HAP-1 (cell line): ENCODE results near the gene LCP2.

Experiments used
- DNase-seq, 2 experiments: peaks; one replicate each; pipeline ENCODE4 v3.0.0-alpha.2; 2016 to 2020; ENCODE audit warnings: low spot score in 2 of 2
- H3K27me3 ChIP-seq: fragments of 250-450 bp; sonication (Bioruptor Pico); 2 replicates; pipeline ENCODE4 v1.5.1; 2020; ENCODE audit warnings: low read depth, mild to moderate bottlenecking, moderate library complexity
- H3K36me3 ChIP-seq: fragments of 250-450 bp; sonication (Bioruptor Pico); replicated peaks from 2 replicates; pipeline ENCODE4 v1.5.1; 2020; ENCODE audit warnings: mild to moderate bottlenecking
- H3K4me1 ChIP-seq: fragments of 250-450 bp; sonication (Bioruptor Pico); 2 replicates; pipeline ENCODE4 v1.5.1; 2020; ENCODE audit warnings: mild to moderate bottlenecking
- H3K4me3 ChIP-seq: fragments of 250-450 bp; sonication (Bioruptor Pico); 2 replicates; pipeline ENCODE4 v1.5.1; 2020; ENCODE audit warnings: mild to moderate bottlenecking, moderate library complexity
- H3K9me3 ChIP-seq: fragments of 250-450 bp; sonication (Bioruptor Pico); 2 replicates; pipeline ENCODE4 v1.5.1; 2020; ENCODE audit warnings: mild to moderate bottlenecking, moderate library complexity
- in situ Hi-C: fragments of 300-500 bp; cut with MboI; formaldehyde crosslinking; loops from 3 replicates; pipeline ENCODE4 v1.14.3; 2020; ENCODE audit warnings: low sequenced_read_pairs, inconsistent platforms, mixed read lengths

The LCP2 gene

DNA sequence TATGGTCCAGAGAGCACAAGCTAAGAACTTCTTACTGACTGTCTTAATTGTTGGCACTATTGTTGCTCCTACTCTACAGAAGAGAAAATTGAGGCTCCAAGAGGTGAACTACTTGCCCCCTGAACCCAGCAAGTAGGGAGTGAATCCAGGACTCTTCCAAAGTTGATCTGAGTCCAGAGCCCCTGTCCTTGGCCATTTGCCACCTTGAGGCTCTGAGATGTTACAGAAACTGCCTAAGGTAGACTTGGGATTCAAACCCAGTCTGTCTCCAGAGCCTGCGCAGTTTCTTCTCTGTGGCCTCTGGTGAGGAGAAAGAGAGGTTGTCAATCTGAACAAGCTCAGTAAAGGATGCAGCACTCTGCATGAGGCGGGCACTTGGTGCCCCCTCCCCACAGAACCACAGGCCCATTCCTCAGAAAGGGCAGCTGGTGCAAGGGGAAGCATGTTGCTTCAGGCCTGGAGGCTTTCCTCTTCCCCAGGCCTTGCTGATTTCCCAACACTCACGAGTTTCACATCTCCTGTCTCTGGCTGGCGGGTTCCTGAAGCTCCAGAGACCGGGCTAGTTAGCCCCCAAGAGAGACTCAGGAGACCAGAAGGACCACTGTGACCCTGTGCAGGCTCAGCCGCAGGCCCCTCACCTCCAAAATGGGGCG is 2.9 kb upstream of the LCP2 start:
- H3K36me3 ChIP-seq = no peaks in the 10 kb centered on the region
- H3K9me3 ChIP-seq = no peaks in the 10 kb centered on the region
- H3K4me3 ChIP-seq = no peak overlapping the region
- in situ Hi-C loops = no loop called here
- no peaks in the 10 kb centered on the region for H3K4me1 ChIP-seq
- DNase-seq = no peak
- H3K27me3 ChIP-seq = peaks cover 2% of the 10 kb centered on the region; the same call in 1 of the 2 replicates

DNA sequence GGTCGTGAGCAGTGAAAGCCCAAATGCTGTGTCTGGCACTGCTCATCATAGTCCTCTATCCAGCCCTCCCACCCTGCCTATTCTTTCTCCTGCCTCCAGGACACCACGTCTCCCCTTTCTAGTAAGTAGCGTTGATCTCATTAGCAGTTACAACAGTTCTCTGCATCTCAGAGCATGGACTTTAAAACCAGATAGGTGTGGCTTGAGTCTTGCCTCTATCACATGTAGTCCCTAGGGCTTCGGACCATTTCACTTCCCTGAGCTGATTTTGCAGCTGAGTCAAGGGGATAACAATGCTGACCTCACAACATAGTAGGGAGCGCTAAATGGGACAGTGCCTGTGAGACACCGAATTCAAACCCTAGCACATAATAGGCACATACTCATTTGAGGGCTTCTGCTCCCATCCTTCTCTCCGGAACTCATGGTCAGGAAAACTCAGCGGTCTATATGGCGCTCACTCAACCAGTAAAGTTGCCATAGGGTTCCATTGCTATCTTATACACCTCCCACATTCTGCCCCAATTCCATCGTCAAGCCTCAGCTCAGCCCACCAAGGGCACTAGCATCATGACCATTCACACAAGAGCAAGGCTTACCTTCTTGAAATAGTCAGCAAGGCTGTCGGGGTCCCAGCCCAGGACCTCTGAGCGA is 515 bp downstream of the LCP2 start:
- H3K9me3 ChIP-seq = no peaks in the 10 kb centered on the region
- H3K36me3 ChIP-seq = no peaks in the 10 kb centered on the region
- no peak overlapping the region for H3K4me3 ChIP-seq
- H3K4me1 ChIP-seq = no peaks in the 10 kb centered on the region
- in situ Hi-C loops = no loop called here
- DNase-seq = no peak
- peaks cover 2% of the 10 kb centered on the region for H3K27me3 ChIP-seq

DNA sequence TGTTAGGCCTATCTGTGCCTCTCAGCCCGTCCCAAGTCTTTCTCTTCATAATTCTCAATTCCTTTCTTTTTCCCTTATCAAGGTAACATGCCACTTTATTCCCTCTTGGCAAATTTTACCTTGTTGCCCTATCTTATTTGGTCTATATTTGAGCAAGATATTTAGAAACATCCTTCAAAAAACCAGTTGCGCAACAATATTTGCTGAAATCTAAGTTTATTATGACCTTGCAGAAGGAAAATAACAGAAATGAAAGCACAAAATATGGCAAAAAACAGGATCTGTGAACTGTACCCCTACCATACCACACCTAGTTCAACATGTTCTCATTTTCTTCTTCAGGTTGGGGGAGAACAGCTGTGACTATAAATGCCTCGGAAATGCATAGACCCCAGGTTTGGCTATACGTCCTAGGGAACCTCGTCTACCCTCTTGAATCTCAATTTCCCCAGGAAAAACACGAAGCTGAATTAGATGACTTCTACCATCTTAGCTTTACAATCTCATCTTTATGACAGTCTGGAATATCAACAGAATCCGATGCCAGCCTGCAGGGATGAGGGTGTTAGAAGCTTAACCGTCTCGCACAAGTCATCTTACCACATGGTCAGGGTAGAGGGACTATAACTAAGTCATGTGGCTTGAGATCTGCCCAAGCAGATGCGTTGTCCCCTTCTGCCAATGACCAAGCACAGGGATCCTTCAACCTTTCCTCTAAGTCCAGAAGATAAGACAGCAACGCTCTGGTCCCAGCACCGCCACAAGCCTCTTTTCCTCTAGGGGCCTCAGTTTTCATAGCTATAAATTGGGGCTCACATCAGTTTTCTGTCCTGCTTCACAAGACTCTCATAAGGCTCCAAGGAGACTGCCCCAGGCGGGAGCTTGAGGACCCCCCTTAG is 1.3 kb downstream of the LCP2 start:
- no peak for DNase-seq
- Histone ChIP-seq H3K4me3 (no peak overlapping the region), H3K4me1 (no peaks in the 10 kb centered on the region), H3K9me3 (no peaks in the 10 kb centered on the region), H3K27me3 (peaks cover 2% of the 10 kb centered on the region), H3K36me3 (no peaks in the 10 kb centered on the region)
- in situ Hi-C loops = no loop called here

DNA sequence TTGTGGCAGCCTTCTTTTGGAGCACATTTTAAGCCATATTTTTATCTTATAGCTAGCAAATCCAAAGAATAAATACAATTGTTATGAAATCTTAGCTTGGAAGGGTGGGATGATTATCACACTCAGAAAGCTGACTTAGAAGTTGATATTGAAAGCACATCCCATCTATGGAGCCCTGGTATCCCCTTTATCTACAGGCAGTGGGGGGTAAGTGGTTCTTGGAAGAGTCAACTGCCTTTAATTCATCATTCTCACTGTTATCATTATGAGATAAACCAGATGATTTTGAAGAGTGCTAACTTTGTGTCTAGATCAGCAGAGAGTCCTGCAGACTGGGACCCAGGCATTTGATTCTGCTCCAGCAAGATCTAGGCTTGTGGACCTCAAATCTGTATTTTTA is 3.0 kb downstream of the LCP2 start:
- no peaks in the 10 kb centered on the region for H3K36me3 ChIP-seq
- no peaks in the 10 kb centered on the region for H3K4me1 ChIP-seq
- H3K4me3 ChIP-seq = no peak overlapping the region
- no peaks in the 10 kb centered on the region; the same call in 1 of the 2 replicates for H3K9me3 ChIP-seq
- peaks cover 2% of the 10 kb centered on the region for H3K27me3 ChIP-seq
- in situ Hi-C loops = no loop called here
- DNase-seq = no peak

DNA sequence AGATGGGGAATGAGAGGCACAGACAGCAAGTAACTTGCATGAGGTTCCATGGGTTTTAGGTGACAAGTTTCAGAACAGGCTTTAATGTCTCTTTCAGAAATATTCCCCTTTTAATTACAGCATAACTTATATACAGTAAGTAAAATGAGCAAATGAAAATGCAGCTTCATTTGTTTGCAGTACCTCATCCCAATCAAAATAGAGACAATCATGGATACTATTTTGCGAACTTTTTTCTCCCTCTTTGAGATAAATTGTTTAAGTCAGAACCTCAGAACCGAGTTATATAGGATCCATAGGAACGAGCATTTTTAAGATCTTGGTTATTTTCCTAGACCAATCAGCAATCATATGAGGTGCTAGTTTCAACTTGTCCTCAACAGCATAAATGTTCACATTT is 3.5 kb downstream of the LCP2 start:
- H3K9me3 ChIP-seq = no peaks in the 10 kb centered on the region; the same call in 1 of the 2 replicates
- H3K4me3 ChIP-seq = no peak overlapping the region
- H3K27me3 ChIP-seq = peaks cover 2% of the 10 kb centered on the region
- H3K4me1 ChIP-seq = no peaks in the 10 kb centered on the region
- in situ Hi-C loops = no loop called here
- DNase-seq = no peak
- no peaks in the 10 kb centered on the region for H3K36me3 ChIP-seq

DNA sequence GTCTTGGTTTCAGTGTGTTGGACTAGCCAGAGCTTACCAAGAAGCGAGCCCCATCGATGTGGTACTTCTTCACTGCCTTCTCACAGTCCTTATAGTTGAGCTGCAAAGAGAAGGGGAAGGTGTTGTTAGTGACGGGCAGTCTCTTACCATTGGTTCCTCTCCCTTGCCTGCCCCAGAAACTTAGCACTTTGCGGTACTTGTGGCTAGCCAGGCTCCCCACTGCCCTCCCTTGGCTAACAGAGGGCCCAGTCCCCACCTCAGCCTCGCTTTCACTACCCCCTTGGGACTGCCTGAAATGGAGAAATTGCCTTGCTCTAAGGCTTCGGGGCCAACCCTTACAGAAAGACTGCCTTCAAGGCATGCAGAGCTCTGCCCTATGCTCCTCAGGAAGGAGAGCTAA is 4.3 kb downstream of the LCP2 start:
- H3K27me3 ChIP-seq = peaks cover 2% of the 10 kb centered on the region
- in situ Hi-C loops = no loop called here
- no peak overlapping the region for H3K4me3 ChIP-seq
- no peaks in the 10 kb centered on the region for H3K36me3 ChIP-seq
- DNase-seq = no peak
- H3K9me3 ChIP-seq = no peaks in the 10 kb centered on the region; the same call in 1 of the 2 replicates
- H3K4me1 ChIP-seq = no peaks in the 10 kb centered on the region

DNA sequence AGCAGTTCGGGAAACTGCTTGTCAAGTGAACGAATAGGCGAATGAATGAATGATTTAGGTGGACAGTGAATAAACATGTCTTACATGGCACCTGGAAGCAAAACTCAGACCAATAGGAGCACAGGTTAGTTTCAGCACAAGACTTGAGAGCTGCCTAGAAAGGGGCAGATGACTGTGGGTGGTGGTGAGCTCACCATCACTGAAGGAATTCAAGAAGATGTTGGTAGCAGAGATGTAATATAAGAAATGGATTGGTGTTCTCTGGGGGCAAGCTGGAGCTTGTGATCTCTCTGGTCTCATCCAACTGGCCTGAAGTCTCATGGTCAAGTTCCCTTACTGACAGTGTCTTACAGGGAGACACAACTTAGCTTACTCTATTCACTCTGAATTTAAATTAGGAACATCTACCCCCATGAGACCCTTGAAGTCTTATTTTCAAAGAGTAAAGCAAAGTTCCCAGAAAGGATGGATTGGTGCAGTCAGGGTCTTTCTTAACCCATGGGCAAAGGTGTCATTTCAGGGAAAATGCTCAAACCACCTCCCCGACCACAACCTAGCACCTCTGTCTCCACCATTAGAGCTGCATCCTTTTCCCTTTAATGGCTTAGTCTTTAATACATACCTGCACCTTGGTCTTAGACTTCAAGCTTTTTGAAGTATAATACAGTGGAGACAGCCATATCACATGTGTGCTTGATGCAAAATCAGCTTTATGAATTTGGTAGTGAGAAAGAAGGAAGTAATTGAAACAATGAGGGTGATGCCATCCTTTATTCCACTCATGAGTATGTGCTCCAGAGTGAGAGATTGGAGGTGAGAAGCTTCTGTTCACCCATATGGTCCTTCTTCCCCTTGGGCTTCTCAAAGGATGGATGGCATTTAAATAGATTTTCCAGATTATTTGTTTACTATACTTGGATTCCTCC is 5.1 kb downstream of the LCP2 start:
- DNase-seq = no peak
- H3K4me3 ChIP-seq = no peak overlapping the region
- no peaks in the 10 kb centered on the region for H3K36me3 ChIP-seq
- no peaks in the 10 kb centered on the region; the same call in 1 of the 2 replicates for H3K9me3 ChIP-seq
- in situ Hi-C loops = no loop called here
- H3K27me3 ChIP-seq = peaks cover 2% of the 10 kb centered on the region
- H3K4me1 ChIP-seq = no peaks in the 10 kb centered on the region

DNA sequence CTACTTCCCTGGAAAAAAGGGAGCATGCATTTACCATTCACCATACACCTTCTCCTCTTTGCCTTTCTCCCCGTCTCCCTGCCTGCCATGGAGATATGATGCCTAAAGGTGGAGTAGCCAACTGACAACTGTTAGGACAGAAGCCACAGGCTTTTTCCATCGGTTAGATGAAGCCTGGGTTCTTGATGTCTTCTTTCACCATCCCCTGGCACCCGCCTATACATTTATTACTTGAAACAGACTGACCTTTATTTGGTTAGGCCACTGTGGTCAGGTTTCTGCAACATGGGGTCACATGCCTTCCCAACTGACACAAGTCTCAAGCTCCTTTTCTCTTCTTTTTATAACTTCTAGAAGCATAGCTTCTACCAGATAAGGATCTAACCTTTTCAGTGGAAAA is 7.1 kb downstream of the LCP2 start:
- H3K9me3 ChIP-seq = no peaks in the 10 kb centered on the region; the same call in 1 of the 2 replicates
- in situ Hi-C loops = no loop called here
- no peaks in the 10 kb centered on the region; the same call in none of the 2 replicates for H3K27me3 ChIP-seq
- DNase-seq = no peak
- H3K4me3 ChIP-seq = no peak overlapping the region
- no peaks in the 10 kb centered on the region for H3K4me1 ChIP-seq
- H3K36me3 ChIP-seq = no peaks in the 10 kb centered on the region

DNA sequence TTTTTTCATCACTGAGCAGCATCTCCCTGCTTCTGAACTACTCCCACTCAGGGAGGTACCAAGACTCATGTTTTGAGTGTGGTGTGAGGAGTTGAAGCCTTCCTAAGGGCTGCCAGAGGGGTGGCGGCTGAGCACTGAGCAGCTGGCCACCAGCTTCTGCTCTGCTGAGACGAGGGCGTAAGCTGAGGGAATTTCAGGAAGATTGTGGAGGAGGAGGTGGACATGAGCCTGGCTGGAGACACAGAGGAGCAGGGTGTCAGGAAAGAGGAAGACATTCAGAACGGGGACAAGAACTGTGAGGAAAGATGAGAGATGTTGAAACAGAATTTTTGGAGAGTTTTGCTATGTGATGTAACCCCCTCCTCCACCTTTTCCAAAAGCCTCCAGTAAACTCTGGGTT is 7.8 kb downstream of the LCP2 start:
- in situ Hi-C loops = no loop called here
- no peaks in the 10 kb centered on the region; the same call in none of the 2 replicates for H3K27me3 ChIP-seq
- no peak for DNase-seq
- no peak overlapping the region for H3K4me3 ChIP-seq
- H3K9me3 ChIP-seq = no peaks in the 10 kb centered on the region; the same call in 1 of the 2 replicates
- no peaks in the 10 kb centered on the region for H3K36me3 ChIP-seq
- no peaks in the 10 kb centered on the region for H3K4me1 ChIP-seq

DNA sequence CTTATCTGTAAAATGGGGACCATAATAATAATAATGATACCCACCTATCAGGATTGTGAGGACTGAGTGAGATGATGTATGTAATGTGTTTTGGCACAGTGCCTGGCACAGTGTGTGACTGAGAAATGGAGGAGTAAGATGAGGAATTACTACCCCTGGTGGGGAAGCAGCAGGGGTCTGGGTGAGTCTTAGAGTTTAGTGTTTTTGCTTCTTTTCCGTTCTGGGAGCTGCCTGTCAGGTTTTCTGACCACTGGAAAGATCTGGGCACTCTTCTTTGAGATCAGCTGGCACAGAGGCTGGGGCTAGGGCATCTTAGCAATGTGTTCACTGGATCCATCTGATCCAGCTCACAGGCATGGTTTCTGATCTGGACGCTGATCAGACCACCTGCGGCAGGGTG is 8.5 kb downstream of the LCP2 start:
- no peaks in the 10 kb centered on the region; the same call in 1 of the 2 replicates for H3K9me3 ChIP-seq
- H3K36me3 ChIP-seq = no peaks in the 10 kb centered on the region
- in situ Hi-C loops = no loop called here
- H3K27me3 ChIP-seq = no peaks in the 10 kb centered on the region; the same call in 1 of the 2 replicates
- DNase-seq = no peak
- H3K4me3 ChIP-seq = no peak overlapping the region
- no peaks in the 10 kb centered on the region for H3K4me1 ChIP-seq

DNA sequence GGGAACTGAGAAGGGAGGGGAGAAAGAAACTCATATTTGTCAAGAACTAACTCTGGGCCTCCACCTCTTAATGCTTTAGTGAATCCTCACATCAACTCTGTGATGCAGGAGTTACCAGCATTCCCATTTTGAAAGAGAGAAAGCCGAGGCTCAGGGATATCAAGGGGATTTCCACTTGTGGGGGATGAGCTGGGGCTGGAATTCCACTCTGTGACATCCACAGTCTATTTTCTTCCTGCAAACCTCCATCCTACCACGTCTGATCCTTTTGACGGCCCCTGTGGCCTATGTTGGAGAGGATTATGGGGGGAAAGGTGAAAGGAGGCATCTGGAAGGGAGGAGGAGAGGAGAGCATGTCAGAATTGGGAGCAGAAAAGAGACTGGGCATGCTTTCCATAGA is 9.0 kb downstream of the LCP2 start:
- Histone ChIP-seq H3K27me3 (no peaks in the 10 kb centered on the region; the same call in 1 of the 2 replicates), H3K4me1 (no peaks in the 10 kb centered on the region), H3K4me3 (no peak overlapping the region), H3K36me3 (no peaks in the 10 kb centered on the region), H3K9me3 (no peaks in the 10 kb centered on the region; the same call in 1 of the 2 replicates)
- no peak for DNase-seq
- in situ Hi-C loops = no loop called here

DNA sequence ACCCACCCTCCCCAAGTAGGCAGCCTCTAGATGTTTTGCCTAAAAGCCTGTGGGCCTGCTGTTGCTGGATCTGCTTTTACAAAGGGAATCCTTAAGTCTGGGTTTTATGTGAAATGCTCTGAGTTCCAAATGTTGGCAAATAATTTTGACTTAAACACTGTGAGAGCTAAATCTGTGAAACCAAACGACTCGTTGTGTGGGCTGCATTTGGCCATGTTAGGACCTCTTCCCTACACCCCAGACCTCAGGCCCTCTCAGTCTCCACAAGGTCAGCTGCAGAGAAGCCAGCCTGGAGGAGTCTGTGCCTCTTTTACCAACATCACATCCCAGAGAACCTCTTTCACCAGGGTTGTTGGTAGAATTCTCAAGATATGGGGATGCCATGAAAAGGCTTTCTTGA is 9.4 kb downstream of the LCP2 start:
- Histone ChIP-seq H3K4me3 (no peak overlapping the region), H3K9me3 (no peaks in the 10 kb centered on the region; the same call in 1 of the 2 replicates), H3K36me3 (no peaks in the 10 kb centered on the region), H3K27me3 (no peaks in the 10 kb centered on the region; the same call in 1 of the 2 replicates), H3K4me1 (no peaks in the 10 kb centered on the region)
- in situ Hi-C loops = no loop called here
- DNase-seq = no peak

DNA sequence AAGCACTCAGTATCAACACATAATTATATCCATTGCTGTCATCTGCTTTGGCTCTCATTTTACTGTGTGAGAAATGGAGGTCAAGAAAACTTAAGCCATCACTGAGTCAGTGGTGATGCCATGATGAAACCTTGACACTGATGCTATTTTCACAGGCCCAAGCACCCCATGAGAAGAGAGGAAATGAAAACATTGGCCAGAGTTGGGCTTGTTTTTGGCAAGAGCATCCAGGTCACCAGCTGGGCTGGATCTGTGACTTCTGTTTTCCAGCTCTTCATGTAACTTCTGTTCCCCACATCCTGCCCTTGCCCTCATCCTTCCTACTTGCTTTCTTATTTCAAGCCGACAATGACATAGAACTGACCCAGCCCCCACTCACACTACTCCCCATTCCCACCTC is 10.0 kb downstream of the LCP2 start:
- in situ Hi-C loops = no loop called here
- no peak for DNase-seq
- H3K36me3 ChIP-seq = no peaks in the 10 kb centered on the region
- H3K4me1 ChIP-seq = no peaks in the 10 kb centered on the region
- H3K9me3 ChIP-seq = no peaks in the 10 kb centered on the region; the same call in 1 of the 2 replicates
- H3K27me3 ChIP-seq = no peaks in the 10 kb centered on the region; the same call in 1 of the 2 replicates
- no peak overlapping the region for H3K4me3 ChIP-seq
